ENCODE data around the gene HRCT1.

Gene HRCT1

DNA sequence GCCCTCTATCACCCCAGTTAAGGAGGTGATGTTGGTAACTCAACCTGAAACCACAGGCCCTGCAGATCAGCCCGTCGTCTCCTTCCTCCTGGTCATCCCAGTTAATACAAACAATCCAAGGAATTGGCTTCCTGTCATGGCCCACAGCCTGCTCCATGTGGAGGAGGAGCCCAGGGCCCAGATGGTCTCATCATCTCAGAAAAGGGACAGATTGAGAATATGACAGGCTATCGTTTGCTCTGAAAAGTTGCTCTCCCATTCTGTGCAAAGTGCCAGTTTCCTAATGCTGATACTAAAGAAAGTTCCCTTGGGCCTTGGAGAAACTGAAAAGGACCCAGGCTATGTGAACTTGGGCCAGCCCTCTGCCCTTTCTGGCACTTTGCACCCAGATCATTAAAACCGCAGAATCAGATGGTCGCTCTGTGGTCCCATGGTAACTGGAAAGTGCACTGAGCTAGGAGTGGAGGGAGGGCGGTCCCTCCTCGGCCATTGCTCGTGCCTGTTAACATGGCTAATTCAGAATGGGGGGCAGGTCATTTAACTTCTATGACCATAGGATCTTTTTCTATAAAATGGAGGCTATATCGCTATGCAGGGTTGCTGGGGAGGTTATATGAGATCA is 2.6 kb downstream of the HRCT1 start:
- Histone ChIP-seq H3K36me3 (ENCODE audit: insufficient read depth, low read length) (no peaks in the 10 kb centered on the region), H2AFZ (ENCODE audit: low read depth, low read length) (no peak overlapping the region), H3K4me2 (ENCODE audit: insufficient read depth, low read length) (no peak overlapping the region), H3K4me1 (ENCODE audit: insufficient read depth, low read length) (peaks cover 20% of the 10 kb centered on the region), H3K9me3 (ENCODE audit: insufficient read depth, low read length, severe bottlenecking) (no peaks in the 10 kb centered on the region), H3K79me2 (ENCODE audit: insufficient read depth, low read length) (no peaks in the 10 kb centered on the region), H4K20me1 (ENCODE audit: insufficient read depth, low read length) (no peaks in the 10 kb centered on the region), H3K9ac (ENCODE audit: low read depth, low read length) (no peak overlapping the region), H3K4me3 (ENCODE audit: low read depth in 1 of 2, low read length in 2 of 2) (no peak overlapping the region), H3K27me3 (ENCODE audit: insufficient read depth, low read length, poor library complexity) (no peaks in the 10 kb centered on the region), H3K27ac (ENCODE audit: low read length) (no peak overlapping the region)
- ATAC-seq (ENCODE audit: insufficient read depth, low read depth) (no peak), DNase-seq (no peak)
- TF ChIP-seq, protein P1, sequence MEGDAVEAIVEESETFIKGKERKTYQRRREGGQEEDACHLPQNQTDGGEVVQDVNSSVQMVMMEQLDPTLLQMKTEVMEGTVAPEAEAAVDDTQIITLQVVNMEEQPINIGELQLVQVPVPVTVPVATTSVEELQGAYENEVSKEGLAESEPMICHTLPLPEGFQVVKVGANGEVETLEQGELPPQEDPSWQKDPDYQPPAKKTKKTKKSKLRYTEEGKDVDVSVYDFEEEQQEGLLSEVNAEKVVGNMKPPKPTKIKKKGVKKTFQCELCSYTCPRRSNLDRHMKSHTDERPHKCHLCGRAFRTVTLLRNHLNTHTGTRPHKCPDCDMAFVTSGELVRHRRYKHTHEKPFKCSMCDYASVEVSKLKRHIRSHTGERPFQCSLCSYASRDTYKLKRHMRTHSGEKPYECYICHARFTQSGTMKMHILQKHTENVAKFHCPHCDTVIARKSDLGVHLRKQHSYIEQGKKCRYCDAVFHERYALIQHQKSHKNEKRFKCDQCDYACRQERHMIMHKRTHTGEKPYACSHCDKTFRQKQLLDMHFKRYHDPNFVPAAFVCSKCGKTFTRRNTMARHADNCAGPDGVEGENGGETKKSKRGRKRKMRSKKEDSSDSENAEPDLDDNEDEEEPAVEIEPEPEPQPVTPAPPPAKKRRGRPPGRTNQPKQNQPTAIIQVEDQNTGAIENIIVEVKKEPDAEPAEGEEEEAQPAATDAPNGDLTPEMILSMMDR (IDR thresholded peaks at IDR 0.05; ENCODE audit: borderline replicate concordance, extremely low read depth, low read length, poor library complexity, severe bottlenecking) = no peak
- TF ChIP-seq EZH2 (IDR thresholded peaks at IDR 0.05; ENCODE audit: borderline replicate concordance, low read depth, low read length, severe bottlenecking) = no peak

DNA sequence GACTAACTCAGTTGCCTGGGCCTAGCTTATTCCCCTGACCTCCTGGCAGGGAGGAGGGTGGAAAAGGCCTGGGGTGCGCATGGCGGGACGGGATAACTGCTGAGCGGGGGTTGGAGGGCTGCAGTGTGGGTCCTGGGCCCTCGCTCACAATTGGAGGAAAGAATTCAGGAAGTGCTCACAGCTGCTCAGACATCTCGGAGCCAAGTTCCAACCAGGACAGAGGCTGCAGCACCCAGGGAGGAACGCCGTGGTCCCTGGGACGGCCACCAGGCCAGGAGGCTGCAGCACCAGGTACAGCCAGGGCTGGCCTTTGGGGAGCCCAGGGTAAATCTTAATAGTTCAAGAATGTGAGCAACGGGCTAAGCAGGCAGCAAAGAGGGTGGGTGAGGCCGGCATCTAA is 3.3 kb downstream of the HRCT1 start, which contains the start of gene SPAAR:
Gene SPAAR (plus strand): TSS at position 217 of the 400 bp plus-strand sequence. CDS start 974 bp downstream, outside the sequence.
- H3K27ac ChIP-seq (ENCODE audit: low read length) = no peak within 1 kb of the TSS; the same call in 1 of the 2 replicates
- no peaks in the 10 kb centered on the region for H4K20me1 ChIP-seq (ENCODE audit: insufficient read depth, low read length)
- no peaks in the 10 kb centered on the region for H3K9me3 ChIP-seq (ENCODE audit: insufficient read depth, low read length, severe bottlenecking)
- H3K4me2 ChIP-seq (ENCODE audit: insufficient read depth, low read length) = no peak within 1 kb of the TSS
- H3K79me2 ChIP-seq (ENCODE audit: insufficient read depth, low read length) = no peaks in the 10 kb centered on the region
- ATAC-seq (ENCODE audit: insufficient read depth, low read depth) (no peak), DNase-seq (no peak)
- H3K36me3 ChIP-seq (ENCODE audit: insufficient read depth, low read length) = no peaks in the 10 kb centered on the region
- H3K9ac ChIP-seq (ENCODE audit: low read depth, low read length) = no peak within 1 kb of the TSS
- H3K27me3 ChIP-seq (ENCODE audit: insufficient read depth, low read length, poor library complexity) = no peaks in the 10 kb centered on the region
- H3K4me1 ChIP-seq (ENCODE audit: insufficient read depth, low read length) = peaks cover 20% of the 10 kb centered on the region
- H2AFZ ChIP-seq (ENCODE audit: low read depth, low read length) = peak within 1 kb of the TSS; percentile 67; the same call in 1 of the 2 replicates
- H3K4me3 ChIP-seq (ENCODE audit: low read depth in 1 of 2, low read length in 2 of 2) = no peak within 1 kb of the TSS
- TF ChIP-seq, protein P1 (IDR thresholded peaks at IDR 0.05; ENCODE audit: borderline replicate concordance, extremely low read depth, low read length, poor library complexity, severe bottlenecking) = no peak
- no peak for TF ChIP-seq EZH2 (IDR thresholded peaks at IDR 0.05; ENCODE audit: borderline replicate concordance, low read depth, low read length, severe bottlenecking)

DNA sequence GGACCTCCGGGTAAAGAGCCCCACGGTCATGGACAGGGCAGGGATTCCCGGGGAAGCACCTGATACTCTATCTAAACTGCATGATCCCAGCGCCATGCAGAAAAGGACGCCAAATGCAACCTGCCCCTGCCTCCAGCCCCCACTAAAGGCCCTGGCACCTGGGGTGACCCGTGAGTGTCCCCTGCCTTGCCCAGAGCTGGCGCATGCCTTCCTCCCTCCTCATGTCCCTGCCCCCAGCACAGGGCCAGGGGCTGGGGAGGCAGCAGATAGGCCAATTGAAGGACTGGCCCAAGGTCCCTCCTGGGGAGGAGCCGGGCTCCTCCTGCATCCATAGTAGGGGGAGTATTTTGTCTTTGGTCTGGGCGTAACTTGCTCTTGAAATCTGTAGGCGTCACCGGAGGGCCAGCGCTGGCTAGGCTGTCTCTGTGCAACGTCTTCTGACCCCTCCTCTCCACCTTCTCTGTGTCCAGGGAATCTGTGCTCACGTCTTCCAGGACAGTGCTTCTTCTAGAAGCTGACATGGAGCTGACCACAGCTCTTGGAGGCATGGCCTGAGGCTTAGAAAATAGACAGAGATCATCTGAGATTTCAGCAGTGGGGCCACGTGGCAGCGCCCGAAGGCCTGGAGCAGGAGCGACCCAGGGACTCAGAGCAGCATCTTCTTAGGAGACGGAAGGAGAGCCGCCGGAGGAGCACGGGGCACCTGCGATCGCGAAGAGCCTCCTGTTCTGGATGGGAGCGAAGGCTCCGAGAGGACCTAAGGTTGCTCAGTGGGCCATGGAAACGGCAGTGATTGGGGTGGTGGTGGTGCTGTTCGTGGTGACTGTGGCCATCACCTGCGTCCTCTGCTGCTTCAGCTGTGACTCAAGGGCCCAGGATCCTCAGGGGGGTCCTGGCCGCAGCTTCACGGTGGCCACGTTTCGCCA is 3.9 kb downstream of the HRCT1 start:
- peak overlapping the region; percentile 67 for H2AFZ ChIP-seq (ENCODE audit: low read depth, low read length)
- no peak overlapping the region; the same call in 1 of the 2 replicates for H3K27ac ChIP-seq (ENCODE audit: low read length)
- no peaks in the 10 kb centered on the region for H3K79me2 ChIP-seq (ENCODE audit: insufficient read depth, low read length)
- H3K36me3 ChIP-seq (ENCODE audit: insufficient read depth, low read length) = no peaks in the 10 kb centered on the region
- H3K27me3 ChIP-seq (ENCODE audit: insufficient read depth, low read length, poor library complexity) = no peaks in the 10 kb centered on the region
- H4K20me1 ChIP-seq (ENCODE audit: insufficient read depth, low read length) = no peaks in the 10 kb centered on the region
- H3K4me1 ChIP-seq (ENCODE audit: insufficient read depth, low read length) = peaks cover 20% of the 10 kb centered on the region
- H3K4me3 ChIP-seq (ENCODE audit: low read depth in 1 of 2, low read length in 2 of 2) = no peak overlapping the region
- no peak for DNase-seq
- no peak overlapping the region for H3K9ac ChIP-seq (ENCODE audit: low read depth, low read length)
- no peak overlapping the region for H3K4me2 ChIP-seq (ENCODE audit: insufficient read depth, low read length)
- ATAC-seq (ENCODE audit: insufficient read depth, low read depth) = no peak
- H3K9me3 ChIP-seq (ENCODE audit: insufficient read depth, low read length, severe bottlenecking) = no peaks in the 10 kb centered on the region
- TF ChIP-seq, protein P1 (IDR thresholded peaks at IDR 0.05; ENCODE audit: borderline replicate concordance, extremely low read depth, low read length, poor library complexity, severe bottlenecking) = no peak
- TF ChIP-seq EZH2 (IDR thresholded peaks at IDR 0.05; ENCODE audit: borderline replicate concordance, low read depth, low read length, severe bottlenecking) = no peak
